Liver (tissue), 9 donors: ENCODE results near the gene CABCOCO1. TPM values are rescaled to one million over a fixed set of nuclear protein-coding genes. Genes with fewer than 3 reads are reported as not detected.

ENCODE experiments used
- DNase-seq: peaks from one replicate; pipeline ENCODE4 v3.0.0-alpha.2; 2017; ENCODE audit warnings: low spot score
- H3K27ac ChIP-seq, 2 donors: one replicate each; pipeline ENCODE4 v1.7.0; 2013; ENCODE audit warnings: inconsistent platforms in 2 of 2, low read length in 2 of 2, control low read depth in 1 of 2, low read depth in 1 of 2, mild to moderate bottlenecking in 1 of 2
- H3K27me3 ChIP-seq, 4 donors: one replicate each; pipeline versions ENCODE4 v1.6.1 to v1.7.0; 2013; ENCODE audit warnings: low read length in 3 of 4, inconsistent platforms in 1 of 4, mild to moderate bottlenecking in 1 of 4, moderate library complexity in 1 of 4; ENCODE audit not compliant: control insufficient read depth in 4 of 4, insufficient read depth in 4 of 4
- H3K36me3 ChIP-seq, 4 donors: one replicate each; pipeline versions ENCODE4 v1.6.1 to v1.7.0; 2013; ENCODE audit warnings: low read length in 3 of 4, mild to moderate bottlenecking in 3 of 4, low read depth in 1 of 4, moderate library complexity in 1 of 4; ENCODE audit not compliant: control insufficient read depth in 4 of 4, insufficient read depth in 3 of 4
- H3K4me1 ChIP-seq, 4 donors: one replicate each; pipeline versions ENCODE4 v1.6.1 to v1.7.0; 2013; ENCODE audit warnings: low read length in 3 of 4, mild to moderate bottlenecking in 3 of 4, moderate library complexity in 1 of 4; ENCODE audit not compliant: control insufficient read depth in 4 of 4, insufficient read depth in 4 of 4
- H3K4me3 ChIP-seq, 3 donors: one replicate each; pipeline versions ENCODE4 v1.6.1 to v1.7.0; 2013; ENCODE audit warnings: low read length in 3 of 3, control low read depth in 1 of 3, low read depth in 1 of 3, mild to moderate bottlenecking in 1 of 3
- H3K9ac ChIP-seq, 2 donors: one replicate each; pipeline ENCODE4 v1.7.0; 2013; ENCODE audit warnings: low read length in 2 of 2, mild to moderate bottlenecking in 2 of 2, moderate library complexity in 2 of 2, control low read depth in 1 of 2, low read depth in 1 of 2
- H3K9me3 ChIP-seq, 4 donors: one replicate each; pipeline versions ENCODE4 v1.6.1 to v1.7.0; 2013; ENCODE audit warnings: low read length in 3 of 4; ENCODE audit not compliant: control insufficient read depth in 4 of 4
- FOXA1 ChIP-seq: IDR thresholded peaks from 2 replicates; pipeline ENCODE4 v1.6.1; 2016; ENCODE audit warnings: antibody characterized with exemption
- FOXA2 ChIP-seq: IDR thresholded peaks from 2 replicates; pipeline ENCODE4 v1.6.1; 2016; ENCODE audit warnings: antibody characterized with exemption
- GABPA ChIP-seq, 2 donors: IDR thresholded peaks in 1 of 2; conservative IDR thresholded peaks in 1 of 2; 2 replicates each; pipeline ENCODE4 v1.6.1; 2016; ENCODE audit warnings: antibody characterized with exemption in 2 of 2, mild to moderate bottlenecking in 1 of 2, moderate library complexity in 1 of 2
- HNF4A ChIP-seq, 2 donors: conservative IDR thresholded peaks; 2 replicates each; pipeline ENCODE4 v1.6.1; 2016; ENCODE audit warnings: antibody characterized with exemption in 2 of 2, mild to moderate bottlenecking in 2 of 2
- HNF4G ChIP-seq: IDR thresholded peaks from 2 replicates; pipeline ENCODE4 v1.6.1; 2016; ENCODE audit warnings: antibody characterized with exemption
- JUND ChIP-seq, 2 donors: IDR thresholded peaks; 2 replicates each; pipeline ENCODE4 v1.6.1; 2016; ENCODE audit warnings: antibody characterized with exemption in 2 of 2
- NR2F2 ChIP-seq: IDR thresholded peaks from 2 replicates; pipeline ENCODE4 v1.6.1; 2016; ENCODE audit warnings: antibody characterized with exemption
- RXRA ChIP-seq, 2 donors: IDR thresholded peaks; 2 replicates each; pipeline ENCODE4 v1.6.1; 2017 to 2018; ENCODE audit warnings: antibody characterized with exemption in 2 of 2, mild to moderate bottlenecking in 1 of 2
- SP1 ChIP-seq: IDR thresholded peaks from 2 replicates; pipeline ENCODE4 v1.6.1; 2018; ENCODE audit warnings: antibody characterized with exemption, mild to moderate bottlenecking
- TAF1 ChIP-seq: conservative IDR thresholded peaks from 2 replicates; pipeline ENCODE4 v1.6.1; 2016; ENCODE audit warnings: antibody characterized with exemption, mild to moderate bottlenecking
- YY1 ChIP-seq: IDR thresholded peaks from 2 replicates; pipeline ENCODE4 v1.6.1; 2016; ENCODE audit warnings: antibody characterized with exemption, mild to moderate bottlenecking
- WGBS: extraction: QIAGEN DNeasy Blood & Tissue Kit; methylation state at CpG from one replicate; pipeline ENCODE4 v1.1.7; 2013; 5-methylcytosine and 5-hydroxymethylcytosine counted together
- polyA plus RNA-seq, 2 donors: library from polyadenylated mRNA; stranded (reverse) in 1 of 2; unstranded in 1 of 2; fragments of 200-250 nt in 1 of 2; fragments of >200 nt in 1 of 2; fragmentation: Nextera tagmentation in 1 of 2; extraction: Ambion mirVana in 1 of 2; gene quantifications; one replicate each; pipeline versions ENCODE4 v1.2.1 to v1.2.3, GENCODE V29; 2013 to 2015
- total RNA-seq, 2 donors: library from RNA; depleted of rRNA; stranded (reverse); fragments of >200 nt; gene quantifications; one replicate each; pipeline ENCODE4 v1.2.3, GENCODE V29; 2014
- TF ChIP-seq, protein P1 (sequence below): fragments of 150-350 bp; IDR thresholded peaks from 2 replicates; pipeline ENCODE4 v1.5.1; 2017; ENCODE audit warnings: improper control_type of control experiment, low read depth, low read length; ENCODE audit not compliant: missing input control
- TF ChIP-seq, protein P2 (sequence below): IDR thresholded peaks from 2 replicates; pipeline ENCODE4 v1.6.1; 2016; ENCODE audit warnings: antibody characterized with exemption
- TF ChIP-seq, protein P3 (sequence below): IDR thresholded peaks from 2 replicates; pipeline ENCODE4 v1.6.1; 2016; ENCODE audit warnings: antibody characterized with exemption
- TF ChIP-seq, protein P4 (sequence below): IDR thresholded peaks from 2 replicates; pipeline ENCODE4 v1.6.1; 2016; ENCODE audit warnings: antibody characterized with exemption, mild to moderate bottlenecking
- donor health status: healthy.
- donor health status: healthy.
- donor health status: healthy.
- donor health status: healthy.
- donor health status: healthy.

Gene CABCOCO1
- total and polyA plus RNA-seq, 4 donors: 0.09 to 0.20 TPM; not detected in 2

DNA sequence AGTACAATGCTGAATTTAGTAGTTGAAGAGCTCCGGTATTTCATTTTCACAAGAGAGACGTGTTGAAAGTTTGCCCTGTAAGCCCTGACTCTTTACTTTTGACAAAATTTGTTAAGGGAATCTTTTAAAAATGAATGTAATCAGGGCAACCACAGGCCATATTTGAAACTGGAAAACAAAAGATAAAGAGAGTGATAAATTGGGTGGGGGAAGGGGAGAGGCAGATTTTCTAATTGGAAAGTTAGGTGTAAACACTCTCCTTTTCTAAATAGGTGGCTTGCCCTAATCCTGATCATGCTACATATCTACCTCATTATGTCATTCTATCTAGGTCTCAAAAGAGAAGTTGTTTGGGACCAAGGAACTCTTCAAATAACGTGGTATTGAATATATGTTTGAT, 90.7 kb downstream of the CABCOCO1 start:
- Histone ChIP-seq H3K4me3 (no peak overlapping the region), H3K36me3 (no peaks in the 10 kb centered on the region), H3K27me3 (no peaks in the 10 kb centered on the region), H3K27ac (no peak overlapping the region), H3K9ac (no peak overlapping the region), H3K9me3 (no peaks in the 10 kb centered on the region), H3K4me1 (peaks cover 0 to 4% (median 0%) of the 10 kb centered on the region in 4 donors)
- TF ChIP-seq RXRA (IDR thresholded peaks at IDR 0.05): no peak
- TF ChIP-seq, protein P1, sequence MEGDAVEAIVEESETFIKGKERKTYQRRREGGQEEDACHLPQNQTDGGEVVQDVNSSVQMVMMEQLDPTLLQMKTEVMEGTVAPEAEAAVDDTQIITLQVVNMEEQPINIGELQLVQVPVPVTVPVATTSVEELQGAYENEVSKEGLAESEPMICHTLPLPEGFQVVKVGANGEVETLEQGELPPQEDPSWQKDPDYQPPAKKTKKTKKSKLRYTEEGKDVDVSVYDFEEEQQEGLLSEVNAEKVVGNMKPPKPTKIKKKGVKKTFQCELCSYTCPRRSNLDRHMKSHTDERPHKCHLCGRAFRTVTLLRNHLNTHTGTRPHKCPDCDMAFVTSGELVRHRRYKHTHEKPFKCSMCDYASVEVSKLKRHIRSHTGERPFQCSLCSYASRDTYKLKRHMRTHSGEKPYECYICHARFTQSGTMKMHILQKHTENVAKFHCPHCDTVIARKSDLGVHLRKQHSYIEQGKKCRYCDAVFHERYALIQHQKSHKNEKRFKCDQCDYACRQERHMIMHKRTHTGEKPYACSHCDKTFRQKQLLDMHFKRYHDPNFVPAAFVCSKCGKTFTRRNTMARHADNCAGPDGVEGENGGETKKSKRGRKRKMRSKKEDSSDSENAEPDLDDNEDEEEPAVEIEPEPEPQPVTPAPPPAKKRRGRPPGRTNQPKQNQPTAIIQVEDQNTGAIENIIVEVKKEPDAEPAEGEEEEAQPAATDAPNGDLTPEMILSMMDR: no peak
- no peak for TF ChIP-seq GABPA (IDR thresholded peaks at IDR 0.05 in 1 of 2, conservative IDR thresholded peaks at IDR 0.05 in 1 of 2)
- no peak for TF ChIP-seq FOXA2
- no peak for TF ChIP-seq JUND (IDR thresholded peaks at IDR 0.05)
- no peak for TF ChIP-seq HNF4G
- no peak for TF ChIP-seq TAF1
- TF ChIP-seq, protein P2, sequence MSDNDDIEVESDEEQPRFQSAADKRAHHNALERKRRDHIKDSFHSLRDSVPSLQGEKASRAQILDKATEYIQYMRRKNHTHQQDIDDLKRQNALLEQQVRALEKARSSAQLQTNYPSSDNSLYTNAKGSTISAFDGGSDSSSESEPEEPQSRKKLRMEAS: no peak
- no peak for TF ChIP-seq YY1
- no peak for TF ChIP-seq NR2F2
- TF ChIP-seq, protein P3, sequence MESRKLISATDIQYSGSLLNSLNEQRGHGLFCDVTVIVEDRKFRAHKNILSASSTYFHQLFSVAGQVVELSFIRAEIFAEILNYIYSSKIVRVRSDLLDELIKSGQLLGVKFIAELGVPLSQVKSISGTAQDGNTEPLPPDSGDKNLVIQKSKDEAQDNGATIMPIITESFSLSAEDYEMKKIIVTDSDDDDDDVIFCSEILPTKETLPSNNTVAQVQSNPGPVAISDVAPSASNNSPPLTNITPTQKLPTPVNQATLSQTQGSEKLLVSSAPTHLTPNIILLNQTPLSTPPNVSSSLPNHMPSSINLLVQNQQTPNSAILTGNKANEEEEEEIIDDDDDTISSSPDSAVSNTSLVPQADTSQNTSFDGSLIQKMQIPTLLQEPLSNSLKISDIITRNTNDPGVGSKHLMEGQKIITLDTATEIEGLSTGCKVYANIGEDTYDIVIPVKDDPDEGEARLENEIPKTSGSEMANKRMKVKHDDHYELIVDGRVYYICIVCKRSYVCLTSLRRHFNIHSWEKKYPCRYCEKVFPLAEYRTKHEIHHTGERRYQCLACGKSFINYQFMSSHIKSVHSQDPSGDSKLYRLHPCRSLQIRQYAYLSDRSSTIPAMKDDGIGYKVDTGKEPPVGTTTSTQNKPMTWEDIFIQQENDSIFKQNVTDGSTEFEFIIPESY: no peak
- TF ChIP-seq, protein P4, sequence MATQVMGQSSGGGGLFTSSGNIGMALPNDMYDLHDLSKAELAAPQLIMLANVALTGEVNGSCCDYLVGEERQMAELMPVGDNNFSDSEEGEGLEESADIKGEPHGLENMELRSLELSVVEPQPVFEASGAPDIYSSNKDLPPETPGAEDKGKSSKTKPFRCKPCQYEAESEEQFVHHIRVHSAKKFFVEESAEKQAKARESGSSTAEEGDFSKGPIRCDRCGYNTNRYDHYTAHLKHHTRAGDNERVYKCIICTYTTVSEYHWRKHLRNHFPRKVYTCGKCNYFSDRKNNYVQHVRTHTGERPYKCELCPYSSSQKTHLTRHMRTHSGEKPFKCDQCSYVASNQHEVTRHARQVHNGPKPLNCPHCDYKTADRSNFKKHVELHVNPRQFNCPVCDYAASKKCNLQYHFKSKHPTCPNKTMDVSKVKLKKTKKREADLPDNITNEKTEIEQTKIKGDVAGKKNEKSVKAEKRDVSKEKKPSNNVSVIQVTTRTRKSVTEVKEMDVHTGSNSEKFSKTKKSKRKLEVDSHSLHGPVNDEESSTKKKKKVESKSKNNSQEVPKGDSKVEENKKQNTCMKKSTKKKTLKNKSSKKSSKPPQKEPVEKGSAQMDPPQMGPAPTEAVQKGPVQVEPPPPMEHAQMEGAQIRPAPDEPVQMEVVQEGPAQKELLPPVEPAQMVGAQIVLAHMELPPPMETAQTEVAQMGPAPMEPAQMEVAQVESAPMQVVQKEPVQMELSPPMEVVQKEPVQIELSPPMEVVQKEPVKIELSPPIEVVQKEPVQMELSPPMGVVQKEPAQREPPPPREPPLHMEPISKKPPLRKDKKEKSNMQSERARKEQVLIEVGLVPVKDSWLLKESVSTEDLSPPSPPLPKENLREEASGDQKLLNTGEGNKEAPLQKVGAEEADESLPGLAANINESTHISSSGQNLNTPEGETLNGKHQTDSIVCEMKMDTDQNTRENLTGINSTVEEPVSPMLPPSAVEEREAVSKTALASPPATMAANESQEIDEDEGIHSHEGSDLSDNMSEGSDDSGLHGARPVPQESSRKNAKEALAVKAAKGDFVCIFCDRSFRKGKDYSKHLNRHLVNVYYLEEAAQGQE: no peak
- no peak for TF ChIP-seq SP1
- no peak for TF ChIP-seq FOXA1
- no peak for TF ChIP-seq HNF4A (conservative IDR thresholded peaks at IDR 0.05)
- 92% methylated on average over 3 of the region's 3 CpGs for WGBS
- DNase-seq: no peak
